Osteoblast (primary cell): Measurements from ENCODE around the gene PTPN3. TPM values are rescaled to one million over a fixed set of nuclear protein-coding genes. Genes with fewer than 3 reads are reported as not detected.

Source experiments
- DNase-seq: peaks from one replicate; pipeline ENCODE4 v3.0.0; 2011; ENCODE audit warnings: low spot score, mixed read lengths; ENCODE audit not compliant: insufficient read length; ENCODE audit errors: missing footprints
- H2AFZ ChIP-seq: 2 replicates; pipeline ENCODE4 v1.6.0; 2011; ENCODE audit warnings: mild to moderate bottlenecking, low read length
- H3K27ac ChIP-seq: 2 replicates; pipeline ENCODE4 v1.5.1; 2011; ENCODE audit warnings: mild to moderate bottlenecking, low read depth, low read length, moderate library complexity
- H3K27me3 ChIP-seq: 2 replicates; pipeline ENCODE4 v1.6.0; 2012; ENCODE audit warnings: mild to moderate bottlenecking, control low read depth, inconsistent platforms, low read length, moderate library complexity; ENCODE audit not compliant: insufficient read depth
- H3K36me3 ChIP-seq: 2 replicates; pipeline ENCODE4 v1.5.1; 2011; ENCODE audit warnings: mild to moderate bottlenecking, low read length, control low read depth, moderate library complexity; ENCODE audit not compliant: insufficient read depth
- H3K4me1 ChIP-seq: 2 replicates; pipeline ENCODE4 v1.5.1; 2011; ENCODE audit warnings: mild to moderate bottlenecking, low read length, control low read depth, moderate library complexity; ENCODE audit not compliant: insufficient read depth
- H3K4me2 ChIP-seq: 2 replicates; pipeline ENCODE4 v1.6.0; 2011; ENCODE audit warnings: mild to moderate bottlenecking, low read length; ENCODE audit not compliant: insufficient read depth
- H3K4me3 ChIP-seq: fragments of 200-600 bp; sonication (generic); 3 replicates; pipeline ENCODE4 v1.5.1; 2012; ENCODE audit warnings: mild to moderate bottlenecking, low read length, inconsistent platforms; ENCODE audit not compliant: insufficient read depth
- H3K79me2 ChIP-seq: 2 replicates; pipeline ENCODE4 v1.6.0; 2012; ENCODE audit warnings: mild to moderate bottlenecking, low read length, control low read depth, inconsistent platforms; ENCODE audit not compliant: insufficient read depth
- H3K9me3 ChIP-seq: 2 replicates; pipeline ENCODE4 v1.5.1; 2011; ENCODE audit warnings: low read depth, low read length, control low read depth
- H4K20me1 ChIP-seq: 2 replicates; pipeline ENCODE4 v1.6.0; 2012; ENCODE audit warnings: mild to moderate bottlenecking, low read length, control low read depth; ENCODE audit not compliant: insufficient read depth
- CTCF ChIP-seq: IDR thresholded peaks from 2 replicates; pipeline ENCODE4 v1.5.1; 2011; ENCODE audit warnings: mild to moderate bottlenecking, low read depth, low read length, moderate library complexity; ENCODE audit errors: extremely low read depth
- total RNA-seq: library from RNA; depleted of rRNA; stranded (reverse); fragments of >200 nt; gene quantifications from 2 replicates; pipeline ENCODE4 v1.2.3, GENCODE V29; 2012

The PTPN3 gene
- total RNA-seq, 1 donor: 2.9 TPM

DNA sequence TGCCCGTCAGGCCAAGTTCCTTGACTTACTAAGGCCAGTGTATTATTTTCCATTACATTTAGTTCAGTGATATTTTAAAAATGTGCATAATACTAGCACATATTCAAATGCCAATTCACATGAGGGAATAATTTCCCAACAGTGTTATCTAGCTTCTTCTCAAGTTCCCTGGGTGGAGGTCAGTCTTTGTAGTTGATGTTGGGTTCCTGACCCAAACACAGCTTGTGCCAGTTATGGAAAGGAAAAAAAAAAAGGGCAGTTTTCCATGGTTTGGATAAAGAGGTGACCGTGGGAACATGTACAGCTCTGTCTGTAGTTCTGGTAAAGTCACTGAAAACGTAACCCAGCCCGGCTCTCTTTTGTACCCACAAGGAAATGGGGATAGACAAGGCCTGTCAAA lies 11.5 kb upstream of the PTPN3 start:
- TF ChIP-seq CTCF: no peak
- Histone ChIP-seq H4K20me1 (no peaks in the 10 kb centered on the region), H3K79me2 (no peaks in the 10 kb centered on the region), H2AFZ (no peak overlapping the region), H3K9me3 (no peaks in the 10 kb centered on the region), H3K36me3 (no peaks in the 10 kb centered on the region), H3K4me2 (no peak overlapping the region), H3K27me3 (peaks cover 25% of the 10 kb centered on the region), H3K27ac (no peak overlapping the region), H3K4me1 (peaks cover 8% of the 10 kb centered on the region), H3K4me3 (no peak overlapping the region)
- DNase-seq: no peak

GRCh38 chr9:109507421-109507838 lies 9.3 kb upstream of the PTPN3 start:
- H3K27me3 ChIP-seq: peaks cover 24% of the 10 kb centered on the region
- H3K9me3 ChIP-seq: no peaks in the 10 kb centered on the region
- H3K4me2 ChIP-seq: peak overlapping the region; percentile 33
- peak; percentile 79 for DNase-seq
- H3K4me1 ChIP-seq: peaks cover 8% of the 10 kb centered on the region
- H4K20me1 ChIP-seq: no peaks in the 10 kb centered on the region
- no peaks in the 10 kb centered on the region for H3K79me2 ChIP-seq
- no peak overlapping the region for H2AFZ ChIP-seq
- H3K27ac ChIP-seq: no peak overlapping the region
- H3K36me3 ChIP-seq: no peaks in the 10 kb centered on the region
- H3K4me3 ChIP-seq: no peak overlapping the region
- TF ChIP-seq CTCF: no peak

- Histone ChIP-seq H3K27me3 (peaks cover 33% of the 10 kb centered on the region), H3K4me2 (no peak overlapping the region), H2AFZ (no peak overlapping the region), H3K79me2 (no peaks in the 10 kb centered on the region), H3K27ac (no peak overlapping the region), H3K36me3 (no peaks in the 10 kb centered on the region), H4K20me1 (no peaks in the 10 kb centered on the region), H3K4me3 (no peak overlapping the region), H3K4me1 (peaks cover 8% of the 10 kb centered on the region), H3K9me3 (no peaks in the 10 kb centered on the region)
- no peak for TF ChIP-seq CTCF
- DNase-seq: no peak
Observed at GRCh38 chr9:109506097-109506712, 8.1 kb upstream of the PTPN3 start.

- Histone ChIP-seq H3K4me1 (peaks cover 11% of the 10 kb centered on the region), H3K79me2 (no peaks in the 10 kb centered on the region), H4K20me1 (no peaks in the 10 kb centered on the region), H3K9me3 (no peaks in the 10 kb centered on the region), H2AFZ (peak overlapping the region; percentile 63), H3K27ac (no peak overlapping the region), H3K4me2 (no peak overlapping the region), H3K4me3 (no peak overlapping the region), H3K27me3 (peaks cover 49% of the 10 kb centered on the region), H3K36me3 (no peaks in the 10 kb centered on the region)
- peak; percentile 83 for DNase-seq
- TF ChIP-seq CTCF: no peak
Observed at GRCh38 chr9:109504689-109505088, 6.6 kb upstream of the PTPN3 start.
